ENCODE data around the gene TTC8. TPM values are rescaled to one million over a fixed set of nuclear protein-coding genes. Genes with fewer than 3 reads are reported as not detected.

The TTC8 gene
- total RNA-seq, 1 donor from 2014 or later, result 27.2 TPM

- no peak overlapping the region for H3K4me3 Mint-ChIP-seq (ENCODE audit: unreplicated experiment)
- H3K27ac Mint-ChIP-seq (ENCODE audit: unreplicated experiment), result no peak overlapping the region
- H3K9me3 Mint-ChIP-seq (ENCODE audit: low read depth), result peaks cover 21% of the 10 kb centered on the region
- peaks cover 16% of the 10 kb centered on the region for H3K27me3 Mint-ChIP-seq (ENCODE audit: low read depth)
- H3K4me1 Mint-ChIP-seq (ENCODE audit: low read depth), result no peaks in the 10 kb centered on the region
- no peaks in the 10 kb centered on the region for H3K36me3 Mint-ChIP-seq (ENCODE audit: low read depth)
- no peak for TF ChIP-seq CTCF (IDR thresholded peaks at IDR 0.05)
- DNase-seq (ENCODE audit: low spot score), result no peak
These were observed 95.1 kb downstream of the TTC8 start for GRCh38 chr14:88919502-88919901.

Other genes starting within 250 kb of the TTC8 start
- 0.19 TPM in 1 of 3 replicates, not detected in the others for gene EML5, start 31.7 kb upstream of the TTC8 start, total RNA-seq